ENCODE results near the gene RASAL3.
"Not testable (repeated sequence)": the region's sequence is repeated elsewhere in the genome, so short reads cannot be mapped to it uniquely, and the experiment has no call there.

The RASAL3 gene

GRCh38 chr19:15418231-15418578 lies 46.1 kb downstream of the RASAL3 start:
- no peak for DNase-seq

GRCh38 chr19:15417699-15418098 lies 46.6 kb downstream of the RASAL3 start:
- no peak for DNase-seq

- DNase-seq = no peak
Observed at GRCh38 chr19:15412832-15413231, 51.5 kb downstream of the RASAL3 start.

GRCh38 chr19:15411351-15411750 lies 53.0 kb downstream of the RASAL3 start:
- not testable (repeated sequence) for DNase-seq

GRCh38 chr19:15404780-15405211 lies 59.5 kb downstream of the RASAL3 start:
- DNase-seq = no peak

GRCh38 chr19:15404097-15404779 lies 60.1 kb downstream of the RASAL3 start:
- DNase-seq = no peak

- no peak for DNase-seq
Observed at GRCh38 chr19:15403151-15403531, 61.2 kb downstream of the RASAL3 start.

- no peak for DNase-seq
Observed at GRCh38 chr19:15402411-15403150, 61.8 kb downstream of the RASAL3 start.

All from stimulated activated CD8-positive, alpha-beta memory T cell treated with anti-CD3 and anti-CD28 coated beads, Interleukin-4, amount 100 ng/mL, for 48 hours (primary cell).